HepG2 (cell line): ENCODE results near the gene SLC25A10. TPM values are rescaled to one million over a fixed set of nuclear protein-coding genes. Genes with fewer than 3 reads are reported as not detected.

Source experiments
- ATAC-seq: fragments of 200-7000 bp; cut with Tn5 transposase; 3 replicates; pipeline ENCODE4 v1.9.1; 2020; ENCODE audit warnings: mild to moderate bottlenecking, moderate library complexity
- BruUV-seq: library from RNA; stranded (reverse); fragments of 400-500 nt; replicated peaks from 2 replicates; lab custom pipeline; 2021; lab: Mats Ljungman, UMichigan
- CTCF ChIA-PET: fragments of 300-600 bp; formaldehyde crosslinking; extraction: SDS; loops from one replicate; lab custom pipeline; 2021; ENCODE audit warnings: low total read pairs, inconsistent platforms, low intra/inter-chr PET ratio; lab: Yijun Ruan, JAX
- POLR2A ChIA-PET: fragments of 350-600 bp; sonication (Branson Sonifier 250); formaldehyde crosslinking; loops from one replicate; lab custom pipeline; 2020; ENCODE audit warnings: antibody characterized with exemption, inconsistent platforms; lab: Yijun Ruan, JAX
- DNase-seq: peaks from one replicate; pipeline ENCODE4 v3.0.0-alpha.2; 2015; ENCODE audit warnings: low spot score
- FAIRE-seq: peaks from 3 replicates; lab custom pipeline; 2011; peaks lifted over from hg19 to GRCh38; lab: Jason Lieb, UNC
- H2AFZ ChIP-seq: one replicate; pipeline ENCODE4 v1.6.1; 2011; ENCODE audit warnings: low read length, inconsistent platforms
- H3K27ac ChIP-seq: fragments of 300-600 bp; 3 replicates; pipeline ENCODE4 v1.8.0; 2011; ENCODE audit warnings: mixed run types, mild to moderate bottlenecking, mixed read lengths, low read length, inconsistent platforms; ENCODE audit not compliant: insufficient read depth; ENCODE audit errors: extremely low read length
- H3K27me3 ChIP-seq, 2 experiments: fragments of 200-600 bp in 1 of 2; 2 replicates in 1 of 2; 3 replicates in 1 of 2; pipeline versions ENCODE4 v1.6.0 to v1.8.0; 2011; ENCODE audit warnings: low read length in 2 of 2, mild to moderate bottlenecking in 2 of 2, moderate library complexity in 2 of 2, inconsistent platforms in 1 of 2; ENCODE audit not compliant: insufficient read depth in 2 of 2, control insufficient read depth in 1 of 2
- H3K36me3 ChIP-seq, 2 experiments: fragments of 200-600 bp in 1 of 2; replicated peaks in 1 of 2; 2 replicates in 1 of 2; 3 replicates in 1 of 2; pipeline versions ENCODE4 v1.5.1 to v1.8.0; 2011; ENCODE audit warnings: low read length in 2 of 2, inconsistent platforms in 1 of 2; ENCODE audit not compliant: insufficient read depth in 2 of 2, control insufficient read depth in 1 of 2
- H3K4me1 ChIP-seq: 2 replicates; pipeline ENCODE4 v1.5.1; 2012; ENCODE audit warnings: low read length, inconsistent platforms; ENCODE audit not compliant: insufficient read depth
- H3K4me2 ChIP-seq: 2 replicates; pipeline ENCODE4 v1.6.0; 2011; ENCODE audit warnings: low read depth, low read length, inconsistent platforms
- H3K4me3 ChIP-seq, 3 experiments: fragments of 200-600 bp in 1 of 3; sonication (generic), shearing (Covaris generic) in 1 of 3; replicated peaks in 1 of 3; 2 replicates each; pipeline ENCODE4 v1.5.1; 2011 to 2016; ENCODE audit warnings: low read length in 3 of 3, inconsistent platforms in 2 of 3, low read depth in 2 of 3, mild to moderate bottlenecking in 2 of 3, control low read depth in 1 of 3, mixed read lengths in 1 of 3; ENCODE audit not compliant: insufficient read depth in 1 of 3
- H3K79me2 ChIP-seq: one replicate; pipeline ENCODE4 v1.6.1; 2011; ENCODE audit warnings: low read length, inconsistent platforms; ENCODE audit not compliant: insufficient read depth
- H3K9ac ChIP-seq: 2 replicates; pipeline ENCODE4 v1.6.0; 2011; ENCODE audit warnings: mild to moderate bottlenecking, low read depth, low read length, inconsistent platforms; ENCODE audit not compliant: insufficient read depth
- H3K9me3 ChIP-seq: 2 replicates; pipeline ENCODE4 v1.5.1; 2012; ENCODE audit warnings: mild to moderate bottlenecking, low read length
- H4K20me1 ChIP-seq: 2 replicates; pipeline ENCODE4 v1.6.0; 2011; ENCODE audit warnings: inconsistent platforms, mild to moderate bottlenecking, low read length, moderate library complexity; ENCODE audit not compliant: insufficient read depth
- CCDC6 ChIP-seq: sonication (generic); formaldehyde crosslinking; IDR thresholded peaks from 2 replicates; pipeline ENCODE4 v1.8.1; 2022; ENCODE audit warnings: mild to moderate bottlenecking, missing genetic modification reagents, moderate library complexity
- NFKB2 ChIP-seq: sonication (generic); formaldehyde crosslinking; IDR thresholded peaks from 2 replicates; pipeline ENCODE4 v1.4.0; 2020; ENCODE audit warnings: missing genetic modification reagents, borderline replicate concordance
- ZBTB26 ChIP-seq: IDR thresholded peaks from 2 replicates; pipeline ENCODE4 v1.6.1; 2016; ENCODE audit warnings: missing compliant biosample characterization, missing genetic modification reagents, borderline replicate concordance
- ZC3H13 ChIP-seq: sonication (generic); formaldehyde crosslinking; IDR thresholded peaks from 2 replicates; pipeline ENCODE4 v1.8.1; 2023; ENCODE audit warnings: mild to moderate bottlenecking, missing genetic modification reagents, moderate library complexity
- ZFY ChIP-seq: sonication (generic); formaldehyde crosslinking; IDR thresholded peaks from 2 replicates; pipeline ENCODE4 v1.4.0; 2020; ENCODE audit warnings: missing genetic modification reagents
- ZNF687 ChIP-seq: sonication (generic); formaldehyde crosslinking; IDR thresholded peaks from 2 replicates; pipeline ENCODE4 v1.5.1; 2020; ENCODE audit warnings: mild to moderate bottlenecking, missing genetic modification reagents, moderate library complexity
- WGBS: methylation state at CpG from one replicate; pipeline ENCODE4 v1.1.6; 2017; ENCODE audit warnings: low lambda C conversion rate; 5-methylcytosine and 5-hydroxymethylcytosine counted together
- in situ Hi-C: cut with HindIII; loops from 2 replicates; pipeline ENCODE4 v1.10.0; 2017; ENCODE audit warnings: low pct_unique_long_range_greater_than_20kb; ENCODE audit not compliant: extremely low pct_ligation_motif_present
- intact Hi-C: fragments of 100-400 bp; cut with micrococcal nuclease; formaldehyde crosslinking; loops from one replicate; pipeline ENCODE4 v1.10.0; 2022; ENCODE audit not compliant: unreplicated experiment
- polyA plus RNA-seq, 8 experiments: library from polyadenylated mRNA; depleted of rRNA in 3 of 8; stranded (reverse) in 7 of 8; unstranded in 1 of 8; fragments of >200 nt; fragmentation: Illumina TruSeq in 4 of 8; extraction: Trizol in 4 of 8; gene quantifications; 2 replicates each; pipeline versions ENCODE4 v1.2.1 to v1.2.3, GENCODE V29; 2011 to 2016; ENCODE audit warnings: low read depth in 4 of 8, missing spikeins in 1 of 8, mixed read lengths in 1 of 8; ENCODE audit not compliant: insufficient read depth in 1 of 8
- total RNA-seq, 5 experiments: library from RNA; depleted of rRNA; stranded (reverse); fragments of >200 nt; fragmentation: Illumina TruSeq; extraction: Trizol; gene quantifications; 2 replicates each; pipeline ENCODE4 v1.2.3, GENCODE V29; 2016; ENCODE audit warnings: low read depth in 1 of 5
- TF ChIP-seq, protein P1 (sequence below): sonication (generic); formaldehyde crosslinking; IDR thresholded peaks from 2 replicates; pipeline ENCODE4 v1.5.0; 2020; ENCODE audit warnings: missing genetic modification reagents
- TF ChIP-seq, protein P2 (sequence below), 2 experiments: fragments of 450-650 bp in 1 of 2; sonication (generic) in 1 of 2; formaldehyde crosslinking; IDR thresholded peaks; 2 replicates each; pipeline versions ENCODE4 v1.5.0 to v1.8.0; 2020 to 2022; ENCODE audit warnings: mild to moderate bottlenecking in 1 of 2, missing genetic modification reagents in 1 of 2
- TF ChIP-seq, protein P3 (sequence below): sonication (generic); formaldehyde crosslinking; IDR thresholded peaks from 2 replicates; pipeline ENCODE4 v1.5.1; 2020; ENCODE audit warnings: mild to moderate bottlenecking, moderate library complexity, missing genetic modification reagents

The SLC25A10 gene
- total and polyA plus RNA-seq, 2 of the 13 experiments (the other 11 are each of a cell fraction or from before 2014, with no cell fraction given): 46.5 to 140 TPM

GRCh38 chr17:81720267-81721071, 8.4 kb downstream of the SLC25A10 start (continued):
- TF ChIP-seq NFKB2 (CRISPR knock-in tag) (0 out of 2 replicates have a peak, but pooled peaks have one; percentile 40), ZFY (peak; percentile 8; the same call in 1 of the 2 replicates), CCDC6 (CRISPR knock-in tag) (0 out of 2 replicates have a peak, but pooled peaks have one; percentile 29)
- TF ChIP-seq, protein P1, sequence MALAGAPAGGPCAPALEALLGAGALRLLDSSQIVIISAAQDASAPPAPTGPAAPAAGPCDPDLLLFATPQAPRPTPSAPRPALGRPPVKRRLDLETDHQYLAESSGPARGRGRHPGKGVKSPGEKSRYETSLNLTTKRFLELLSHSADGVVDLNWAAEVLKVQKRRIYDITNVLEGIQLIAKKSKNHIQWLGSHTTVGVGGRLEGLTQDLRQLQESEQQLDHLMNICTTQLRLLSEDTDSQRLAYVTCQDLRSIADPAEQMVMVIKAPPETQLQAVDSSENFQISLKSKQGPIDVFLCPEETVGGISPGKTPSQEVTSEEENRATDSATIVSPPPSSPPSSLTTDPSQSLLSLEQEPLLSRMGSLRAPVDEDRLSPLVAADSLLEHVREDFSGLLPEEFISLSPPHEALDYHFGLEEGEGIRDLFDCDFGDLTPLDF (CRISPR knock-in tag): no peak
- TF ChIP-seq, protein P2, sequence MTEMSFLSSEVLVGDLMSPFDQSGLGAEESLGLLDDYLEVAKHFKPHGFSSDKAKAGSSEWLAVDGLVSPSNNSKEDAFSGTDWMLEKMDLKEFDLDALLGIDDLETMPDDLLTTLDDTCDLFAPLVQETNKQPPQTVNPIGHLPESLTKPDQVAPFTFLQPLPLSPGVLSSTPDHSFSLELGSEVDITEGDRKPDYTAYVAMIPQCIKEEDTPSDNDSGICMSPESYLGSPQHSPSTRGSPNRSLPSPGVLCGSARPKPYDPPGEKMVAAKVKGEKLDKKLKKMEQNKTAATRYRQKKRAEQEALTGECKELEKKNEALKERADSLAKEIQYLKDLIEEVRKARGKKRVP (CRISPR knock-in tag; IDR thresholded peaks at IDR 0.05): no peak

- FAIRE-seq (peak; percentile 57), ATAC-seq (peak; percentile 20), DNase-seq (no peak)
- no peaks in the 10 kb centered on the region for H3K9me3 ChIP-seq
- peaks cover 8 to 19% of the 10 kb centered on the region in 2 experiments for H3K36me3 ChIP-seq
- in situ Hi-C loops: no loop called here
- no peak overlapping the region for H2AFZ ChIP-seq
- H4K20me1 ChIP-seq: no peaks in the 10 kb centered on the region
- no peaks in the 10 kb centered on the region for H3K27me3 ChIP-seq
- H3K79me2 ChIP-seq: no peaks in the 10 kb centered on the region
- no peak overlapping the region for H3K4me3 ChIP-seq
- peak overlapping the region; percentile 31 for H3K27ac ChIP-seq
- no peak overlapping the region for H3K4me2 ChIP-seq
- H3K4me1 ChIP-seq: peaks cover 33% of the 10 kb centered on the region
- WGBS: 58% methylated on average over 10 of the region's 10 CpGs
- POLR2A ChIA-PET: interaction anchor here (0.6 to 5.8 kb wide), 5 partner anchors 9 to 111 kb away, joined by 3 to 72 read pairs (median 4); partner anchors contain the start of genes CCDC137, MCRIP1, MRPL12 and SLC25A10
- BruUV-seq: TSS peak; percentile 25
- intact Hi-C loops: no loop called here
- no peak overlapping the region for H3K9ac ChIP-seq
- CTCF ChIA-PET: no interaction called here
- TF ChIP-seq ZC3H13 (CRISPR knock-in tag) (peak; percentile 90), ZNF687 (peak; percentile 57), ZBTB26 (CRISPR knock-in tag) (no peak)
- TF ChIP-seq, protein P3, sequence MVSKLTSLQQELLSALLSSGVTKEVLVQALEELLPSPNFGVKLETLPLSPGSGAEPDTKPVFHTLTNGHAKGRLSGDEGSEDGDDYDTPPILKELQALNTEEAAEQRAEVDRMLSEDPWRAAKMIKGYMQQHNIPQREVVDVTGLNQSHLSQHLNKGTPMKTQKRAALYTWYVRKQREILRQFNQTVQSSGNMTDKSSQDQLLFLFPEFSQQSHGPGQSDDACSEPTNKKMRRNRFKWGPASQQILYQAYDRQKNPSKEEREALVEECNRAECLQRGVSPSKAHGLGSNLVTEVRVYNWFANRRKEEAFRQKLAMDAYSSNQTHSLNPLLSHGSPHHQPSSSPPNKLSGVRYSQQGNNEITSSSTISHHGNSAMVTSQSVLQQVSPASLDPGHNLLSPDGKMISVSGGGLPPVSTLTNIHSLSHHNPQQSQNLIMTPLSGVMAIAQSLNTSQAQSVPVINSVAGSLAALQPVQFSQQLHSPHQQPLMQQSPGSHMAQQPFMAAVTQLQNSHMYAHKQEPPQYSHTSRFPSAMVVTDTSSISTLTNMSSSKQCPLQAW (CRISPR knock-in tag): no peak
These were observed 10.4 kb downstream of the SLC25A10 start for GRCh38 chr17:81722184-81723120.
